ENCODE results near the gene NPY1R.
A peak's percentile ranks its signal among the peaks of the same experiment; 100 is the strongest.

NPY1R gene

DNA sequence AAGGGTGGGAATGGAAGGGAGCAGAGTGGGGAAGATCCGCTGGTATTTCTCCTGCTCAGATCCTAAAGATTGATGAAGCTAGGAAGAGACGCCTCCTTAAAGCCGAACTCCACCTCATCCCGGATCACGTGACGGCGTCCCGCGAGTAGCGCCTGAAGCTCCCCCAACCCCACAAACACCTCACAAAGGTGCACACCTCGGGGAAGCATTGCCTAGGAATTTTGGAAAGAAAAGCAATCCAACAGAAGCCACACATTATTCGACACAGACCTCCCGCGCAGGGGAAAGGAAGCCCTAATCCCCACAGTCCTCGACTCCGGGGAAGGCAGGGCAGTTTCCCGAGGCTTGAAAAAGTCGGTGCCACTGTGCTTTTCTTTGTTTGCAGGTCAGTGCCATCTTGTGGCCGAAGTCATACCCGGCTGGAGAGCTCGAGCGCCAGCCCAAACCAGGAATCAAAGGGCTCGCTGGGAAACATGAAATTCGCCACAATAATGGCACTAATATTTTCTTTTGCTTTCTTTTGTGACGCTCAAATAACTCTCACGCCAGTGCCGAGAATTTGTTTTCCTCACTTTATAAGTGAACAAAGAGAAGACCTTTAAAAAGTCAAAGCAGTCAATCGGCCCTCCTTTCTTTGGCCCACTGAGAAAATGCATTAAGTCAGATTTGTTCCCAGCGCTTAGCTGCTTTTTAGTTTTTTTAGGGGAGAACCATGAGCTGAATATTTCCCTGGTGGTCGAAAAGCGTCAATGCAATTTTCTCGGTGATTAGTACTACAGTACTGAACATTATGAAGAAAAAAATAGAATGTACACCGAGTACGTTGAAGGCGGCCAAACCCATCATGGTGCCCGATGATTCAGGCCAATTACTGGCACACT is at the start of gene NPY1R:
TSS of gene NPY1R (minus strand) at position 71 of the 881 bp plus-strand sequence. CDS start 6,042 bp downstream, outside the sequence.
- peak; percentile 21 for DNase-seq

DNA sequence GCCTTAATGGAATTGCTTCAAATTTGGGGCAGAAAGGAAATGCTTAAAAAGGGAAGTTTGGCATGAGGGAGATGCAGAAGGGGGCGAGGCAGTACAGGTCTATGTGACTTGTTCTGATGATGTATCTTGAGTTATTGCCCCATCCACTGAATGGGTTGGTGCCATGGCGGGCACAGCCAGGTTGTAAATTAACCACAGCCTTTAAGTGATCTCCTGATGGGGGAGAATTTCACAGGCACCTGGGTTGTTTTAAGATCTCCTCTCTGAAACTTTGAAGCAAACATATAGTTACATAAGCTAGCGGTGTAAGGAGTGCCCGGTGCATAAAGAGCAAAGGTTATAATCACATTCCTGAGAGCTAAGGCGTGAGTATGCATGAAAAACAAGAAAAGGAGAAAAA is 48.3 kb upstream of the NPY1R start:
- DNase-seq: no peak

GRCh38 chr4:163378661-163379060 is 46.3 kb upstream of the NPY1R start:
- DNase-seq: no peak

DNA sequence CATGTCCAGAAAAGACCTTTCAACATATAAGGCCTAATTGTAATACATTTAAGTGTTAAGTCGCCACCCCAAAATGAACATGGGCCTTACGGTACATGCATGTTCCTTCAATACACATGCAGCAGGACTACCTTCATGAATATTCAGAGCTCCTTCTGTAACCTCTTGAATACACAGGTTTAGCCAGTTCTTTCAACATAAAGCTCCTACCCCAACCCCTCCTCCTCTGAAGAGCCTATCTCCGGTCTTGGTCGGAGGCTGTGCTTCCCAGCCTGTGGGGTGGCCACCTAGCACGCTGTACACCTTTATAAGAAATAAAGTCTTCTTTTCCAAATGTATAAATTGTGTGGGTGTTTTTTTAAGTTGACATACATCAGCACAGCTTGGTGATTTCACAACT is 39.6 kb upstream of the NPY1R start:
- no peak for DNase-seq

GRCh38 chr4:163367651-163368050 is 35.3 kb upstream of the NPY1R start:
- DNase-seq: no peak

- DNase-seq: no peak
These were observed 23.7 kb upstream of the NPY1R start for GRCh38 chr4:163356104-163356503.

DNA sequence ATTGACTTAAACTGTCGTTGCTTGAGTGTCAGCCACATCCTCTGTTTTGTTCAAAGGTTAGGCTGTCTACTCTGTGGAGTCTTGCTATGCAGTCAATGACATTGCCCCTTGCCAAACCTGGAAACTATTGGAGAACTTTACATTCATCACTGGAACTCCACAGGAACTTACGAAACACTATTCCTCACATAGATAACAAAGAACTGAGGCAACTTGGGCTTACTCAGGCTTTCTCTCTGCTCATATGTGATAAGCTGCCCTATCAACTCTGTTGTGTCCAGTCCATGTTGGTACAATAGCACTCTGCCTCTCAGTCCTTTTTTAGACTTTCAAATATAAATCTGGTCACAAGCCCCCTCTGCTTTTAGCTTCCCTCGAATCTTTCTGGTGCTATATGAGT is 20.7 kb upstream of the NPY1R start:
- DNase-seq: no peak

- no peak for DNase-seq
These were observed 18.3 kb upstream of the NPY1R start for GRCh38 chr4:163350672-163351071.

DNA sequence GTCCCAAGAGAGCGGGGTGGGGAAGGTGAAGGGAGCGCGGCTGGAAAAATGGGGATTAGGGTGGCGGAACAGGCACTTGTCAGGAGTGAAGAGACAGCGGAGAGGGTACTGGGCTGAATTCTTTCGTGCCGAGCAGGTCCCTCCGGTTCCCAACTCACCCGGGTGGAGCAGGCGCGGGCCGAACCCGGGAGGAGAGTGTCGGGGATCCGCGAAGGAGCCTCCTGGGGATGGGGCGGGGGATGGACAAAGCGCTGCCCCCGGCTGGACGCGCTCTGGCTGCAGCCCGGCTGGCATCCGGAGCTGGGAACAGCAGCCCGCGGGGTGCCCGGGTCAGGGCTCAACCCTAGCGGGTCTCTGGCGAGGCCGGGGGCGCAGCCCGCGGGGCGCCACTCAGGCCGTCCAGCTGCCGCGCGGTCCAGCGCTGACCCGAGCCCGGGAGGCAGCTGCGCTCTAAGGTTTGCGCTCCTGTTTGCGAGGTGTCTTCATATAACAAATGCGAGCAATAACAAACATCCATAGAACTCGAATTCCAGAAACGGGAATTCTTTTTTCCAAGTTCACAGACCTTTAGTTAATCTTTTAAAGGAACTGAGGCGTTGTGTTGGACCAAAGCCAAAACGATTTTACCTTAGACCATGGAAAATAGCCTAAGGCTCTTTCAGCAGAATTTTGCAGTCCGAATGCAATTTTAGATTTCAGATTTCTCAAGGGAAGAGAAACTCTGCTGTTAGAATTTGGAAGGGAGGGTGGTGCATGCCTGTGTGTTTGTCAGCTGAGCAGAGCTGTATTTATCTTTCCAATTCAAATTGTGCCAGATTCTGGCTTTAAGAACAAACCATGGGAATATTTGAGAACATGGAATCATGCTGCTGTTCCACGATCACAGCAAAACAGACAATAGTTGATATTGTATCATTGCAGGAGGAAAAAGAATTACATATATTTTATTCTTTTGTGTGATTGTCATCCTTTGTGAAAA is 12.0 kb upstream of the NPY1R start:
- DNase-seq: no peak

GRCh38 chr4:163343604-163344146 is 11.3 kb upstream of the NPY1R start, which contains the start of gene NPY5R:
Gene NPY5R (plus strand): TSS chr4:163343892. CDS start chr4:163350274, 6,382 bp downstream.
- DNase-seq: no peak

DNA sequence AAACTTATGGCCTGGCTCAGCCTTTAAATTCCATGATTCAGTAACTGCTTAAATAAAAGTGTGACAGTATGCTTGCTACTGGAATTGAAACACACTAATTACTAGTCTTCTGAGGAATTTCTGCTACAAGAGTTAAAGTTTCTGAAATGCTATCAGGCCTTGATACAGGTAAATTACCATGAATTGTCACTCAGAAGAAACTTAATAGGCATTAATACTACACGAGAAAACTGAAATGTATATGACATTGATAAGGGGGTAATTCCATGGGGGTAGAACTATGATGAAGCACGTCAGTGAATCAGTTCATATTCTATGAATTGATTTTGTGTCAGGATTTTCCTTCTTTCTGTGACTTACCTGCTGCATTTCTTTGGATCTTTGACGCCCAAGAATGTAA is 3.0 kb upstream of the NPY1R start:
- DNase-seq: no peak

GRCh38 chr4:163331629-163332376 is 593 bp downstream of the NPY1R start:
- no peak for DNase-seq

DNA sequence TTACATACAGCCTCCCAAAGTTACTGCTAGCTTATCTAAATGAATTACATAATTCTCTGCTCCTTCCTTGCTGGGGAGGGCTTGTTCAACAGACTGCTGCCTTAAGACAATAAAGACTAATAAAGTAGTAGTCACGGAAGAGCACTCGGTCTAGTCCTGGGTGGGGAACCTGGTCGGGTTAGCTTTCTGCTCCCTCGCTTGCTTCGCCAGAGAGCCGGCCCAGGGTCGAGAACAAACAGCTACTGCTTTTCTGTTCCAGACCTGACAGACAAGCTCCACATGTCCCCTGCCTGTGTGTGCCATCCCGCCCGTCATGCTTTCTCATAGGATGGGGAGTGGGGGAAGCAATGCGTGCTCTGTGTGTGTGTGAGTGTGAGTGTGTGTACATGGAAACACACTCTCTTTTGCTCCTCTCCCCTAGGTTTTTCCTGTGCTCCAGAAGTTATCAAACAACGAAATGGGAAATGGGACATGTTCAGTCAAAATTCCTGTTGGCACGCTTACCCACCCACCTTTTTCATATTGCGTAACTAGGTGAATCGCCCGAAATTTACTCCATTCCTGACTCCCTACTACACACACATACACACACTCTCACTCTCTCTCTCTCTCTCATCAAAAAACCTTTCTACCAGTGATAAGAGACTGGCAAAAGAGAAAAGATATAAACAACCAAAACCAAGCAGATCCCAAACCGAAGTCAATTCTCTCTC is 1.3 kb downstream of the NPY1R start:
- no peak for DNase-seq

DNA sequence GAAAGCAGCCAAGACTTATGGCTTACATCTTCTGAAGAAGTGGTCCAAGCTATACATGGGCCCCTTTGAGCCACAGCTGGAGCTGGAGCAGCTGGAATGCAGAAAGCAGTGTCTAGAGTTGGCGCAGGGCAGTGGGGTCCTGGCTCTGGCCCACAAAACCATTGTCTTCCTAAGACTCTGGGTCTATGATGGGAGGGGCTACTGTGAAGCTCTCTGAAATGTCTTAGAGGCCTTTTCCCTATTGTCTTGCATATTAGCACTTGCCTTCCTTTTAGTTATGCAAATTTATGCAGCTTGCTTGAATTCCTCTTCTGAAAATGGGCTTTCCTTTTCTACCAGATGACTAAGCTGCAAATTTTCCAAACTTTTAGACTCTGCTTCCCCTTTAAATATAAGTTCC is 15.3 kb downstream of the NPY1R start:
- DNase-seq: no peak

GRCh38 chr4:163309466-163309865 is 22.9 kb downstream of the NPY1R start:
- DNase-seq: no peak

- DNase-seq: no peak
These were observed 29.3 kb downstream of the NPY1R start for GRCh38 chr4:163303069-163303468.

GRCh38 chr4:163300445-163300844 is 32.0 kb downstream of the NPY1R start:
- DNase-seq: no peak

- DNase-seq: no peak
These were observed 37.3 kb downstream of the NPY1R start for GRCh38 chr4:163295138-163295537.

GRCh38 chr4:163284304-163284703 is 48.1 kb downstream of the NPY1R start:
- DNase-seq: no peak

DNA sequence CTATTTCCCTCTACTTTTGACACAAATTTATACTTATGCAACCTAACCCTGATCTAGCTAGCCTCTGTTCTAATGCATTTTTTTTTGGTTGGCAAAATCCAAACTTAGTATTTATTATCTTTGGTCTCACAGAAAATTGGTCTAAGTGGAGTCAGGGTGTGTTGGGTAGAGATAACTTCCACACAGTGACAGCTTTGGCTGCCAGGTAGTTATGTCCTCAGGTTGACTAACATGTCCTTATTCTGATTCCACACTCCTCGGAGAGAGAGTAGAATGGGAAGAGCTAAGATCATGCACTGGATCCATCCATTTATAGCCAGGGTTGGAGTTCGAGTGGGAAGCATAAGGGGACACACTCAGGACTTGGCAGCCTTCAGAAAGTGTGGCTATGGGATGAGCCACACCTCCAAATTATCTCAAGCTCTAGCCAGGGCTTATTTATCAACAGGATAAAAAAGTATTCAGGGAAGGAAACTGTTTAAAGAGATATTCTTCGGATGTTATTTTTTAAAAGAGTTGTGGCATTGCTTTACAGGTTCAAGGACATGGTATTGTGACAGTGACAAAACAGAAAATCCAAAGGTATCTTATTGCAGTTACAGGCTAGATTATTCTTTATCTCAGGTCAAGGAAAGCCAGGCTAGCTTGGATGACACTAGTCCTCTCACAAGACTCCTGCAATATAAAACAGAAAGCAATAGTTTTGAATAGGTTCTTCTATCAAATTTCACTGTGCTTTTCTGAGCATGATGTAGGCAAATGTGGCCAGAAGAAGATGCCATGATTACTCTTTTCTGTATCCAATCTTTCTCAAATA is 51.5 kb downstream of the NPY1R start:
- no peak for DNase-seq

- no peak for DNase-seq
These were observed 52.7 kb downstream of the NPY1R start for GRCh38 chr4:163279713-163280112.

All from activated naive CD4-positive, alpha-beta T cell treated with anti-CD3 and anti-CD28 coated beads, Interleukin-2, amount 50 U/mL, for 16 hours (primary cell).